Gastroesophageal sphincter (tissue), 4 donors: ENCODE data around the gene IL1RAPL1. TPM values are rescaled to one million over a fixed set of nuclear protein-coding genes. Genes with fewer than 3 reads are reported as not detected.

ENCODE experiments used
- ATAC-seq: fragments of 150-250 bp; one replicate; pipeline ENCODE4 v1.9.1; 2016; ENCODE audit warnings: mild to moderate bottlenecking, moderate library complexity
- H3K27ac ChIP-seq, 4 donors: fragments of 200-600 bp; sonication (generic) in 3 of 4; 1 replicate in 3 of 4; 2 replicates in 1 of 4; pipeline ENCODE4 v1.5.1; 2016 to 2019
- H3K27me3 ChIP-seq: fragments of 200-600 bp; sonication (generic); one replicate; pipeline ENCODE4 v1.5.1; 2019
- H3K36me3 ChIP-seq, 2 donors: fragments of 200-600 bp; sonication (generic); one replicate each; pipeline ENCODE4 v1.5.1; 2019; ENCODE audit warnings: control low read depth in 1 of 2
- H3K4me1 ChIP-seq, 3 donors: fragments of 200-600 bp; sonication (generic); 1 replicate in 2 of 3; 2 replicates in 1 of 3; pipeline ENCODE4 v1.5.1; 2016 to 2019; ENCODE audit warnings: control low read depth in 2 of 3
- H3K4me3 ChIP-seq, 2 donors: fragments of 200-600 bp; sonication (generic); one replicate each; pipeline ENCODE4 v1.5.1; 2019; ENCODE audit warnings: mild to moderate bottlenecking in 1 of 2, moderate library complexity in 1 of 2
- H3K9me3 ChIP-seq, 3 donors: fragments of 200-600 bp; sonication (generic); one replicate each; pipeline ENCODE4 v1.5.1; 2017 to 2019; ENCODE audit warnings: control low read depth in 2 of 3
- CTCF ChIP-seq, 4 experiments: fragments of 200-600 bp in 2 of 4; fragments of 450-650 bp in 2 of 4; sonication (generic) in 1 of 4; IDR thresholded peaks; one replicate each; pipeline ENCODE4 v1.5.1; 2017 to 2019; ENCODE audit warnings: antibody characterized with exemption in 4 of 4, mild to moderate bottlenecking in 2 of 4, moderate library complexity in 2 of 4
- EP300 ChIP-seq: sonication (generic); formaldehyde crosslinking; IDR thresholded peaks from one replicate; pipeline ENCODE4 v1.6.1; 2017; ENCODE audit warnings: antibody characterized with exemption, mild to moderate bottlenecking
- POLR2A ChIP-seq, 2 donors: fragments of 450-650 bp; IDR thresholded peaks; one replicate each; pipeline ENCODE4 v1.6.1; 2017; ENCODE audit warnings: antibody characterized with exemption in 2 of 2, mild to moderate bottlenecking in 2 of 2, moderate library complexity in 1 of 2
- POLR2AphosphoS5 ChIP-seq: sonication (generic); formaldehyde crosslinking; IDR thresholded peaks from one replicate; pipeline ENCODE4 v1.6.1; 2017; ENCODE audit warnings: antibody characterized with exemption
- WGBS, 2 donors: methylation state at CpG; one replicate each; pipeline ENCODE4 v1.1.5; 2018; ENCODE audit warnings: low coverage in 1 of 2; 5-methylcytosine and 5-hydroxymethylcytosine counted together
- small RNA-seq, 4 donors: library from RNA; depleted of rRNA; stranded (forward); fragments of <200 nt; gene quantifications; one replicate each; pipeline ENCODE3, GENCODE V24; 2016
- total RNA-seq, 4 donors: library from RNA; depleted of rRNA; stranded (reverse); fragments of >200 nt; gene quantifications; one replicate each; pipeline ENCODE4 v1.1.0, GENCODE V29; 2016

Gene IL1RAPL1
- total RNA-seq, 4 donors from 2014 or later: 0.27 to 1.6 (median 0.44) TPM

- Histone ChIP-seq H3K27me3 (no peaks in the 10 kb centered on the region), H3K9me3 (no peaks in the 10 kb centered on the region), H3K27ac (no peak overlapping the region), H3K4me1 (no peaks in the 10 kb centered on the region), H3K36me3 (no peaks in the 10 kb centered on the region), H3K4me3 (no peak overlapping the region)
- ATAC-seq: no peak
- 57% methylated on average over 2 of the region's 3 CpGs; no CpG with 5 or more reads in 1 of the 2 donors for WGBS, 2 donors
- TF ChIP-seq CTCF (IDR thresholded peaks at IDR 0.05) (no peak), EP300 (no peak), POLR2A (IDR thresholded peaks at IDR 0.05) (no peak), POLR2AphosphoS5 (no peak)
Measured at GRCh38 chrX:29992083-29992482, 1404.8 kb downstream of the IL1RAPL1 start.

GRCh38 chrX:30005813-30006212 is 1418.6 kb downstream of the IL1RAPL1 start:
- H3K4me3 ChIP-seq: no peak overlapping the region
- ATAC-seq: no peak
- TF ChIP-seq EP300 (no peak), POLR2AphosphoS5 (no peak), CTCF (IDR thresholded peaks at IDR 0.05) (no peak), POLR2A (IDR thresholded peaks at IDR 0.05) (no peak)
- no peaks in the 10 kb centered on the region for H3K9me3 ChIP-seq
- 30% methylated on average over 1 of the region's 1 CpG; no CpG with 5 or more reads in 1 of the 2 donors for WGBS, 2 donors
- no peaks in the 10 kb centered on the region for H3K4me1 ChIP-seq
- no peak overlapping the region for H3K27ac ChIP-seq
- H3K27me3 ChIP-seq: no peaks in the 10 kb centered on the region
- H3K36me3 ChIP-seq: no peaks in the 10 kb centered on the region

Small RNA genes lying within 50 kb of the gene (small RNA-seq; reads per million reads assigned to genes)
- 0 reads per million in 4 donors for gene MIR4666B
- gene RF00284: 0 reads per million in 4 donors
- 2.3 to 6.5 (median 5.1) reads per million in 4 donors for gene RNA5SP500
